Glutamatergic neuron (in vitro differentiated cells): Measurements from ENCODE around the gene LCNL1. TPM values are rescaled to one million over a fixed set of nuclear protein-coding genes. Genes with fewer than 3 reads are reported as not detected.

ENCODE experiments used
- DNase-seq: peaks from one replicate; pipeline ENCODE4 v3.0.0; 2022
- H3K27ac Mint-ChIP-seq: one replicate; pipeline ENCODE4 v1.8.0; 2020; ENCODE audit warnings: mild to moderate bottlenecking, mixed read lengths, inconsistent platforms; ENCODE audit not compliant: unreplicated experiment
- H3K27me3 Mint-ChIP-seq: one replicate; pipeline ENCODE4 v1.8.0; 2020; ENCODE audit warnings: mild to moderate bottlenecking, moderate library complexity, mixed read lengths, inconsistent platforms; ENCODE audit not compliant: unreplicated experiment
- H3K36me3 Mint-ChIP-seq: one replicate; pipeline ENCODE4 v1.8.0; 2020; ENCODE audit warnings: mild to moderate bottlenecking, mixed read lengths, inconsistent platforms; ENCODE audit not compliant: unreplicated experiment
- H3K4me1 Mint-ChIP-seq: one replicate; pipeline ENCODE4 v1.8.0; 2020; ENCODE audit warnings: mild to moderate bottlenecking, low read depth, mixed read lengths, inconsistent platforms; ENCODE audit not compliant: unreplicated experiment
- H3K4me3 Mint-ChIP-seq: one replicate; pipeline ENCODE4 v1.8.0; 2020; ENCODE audit warnings: mild to moderate bottlenecking, mixed read lengths, inconsistent platforms; ENCODE audit not compliant: unreplicated experiment
- H3K9me3 Mint-ChIP-seq: one replicate; pipeline ENCODE4 v1.8.0; 2020; ENCODE audit warnings: mild to moderate bottlenecking, moderate library complexity, mixed read lengths, inconsistent platforms; ENCODE audit not compliant: unreplicated experiment
- total RNA-seq: library from RNA; stranded (reverse); fragmentation: NEBNext Ultra II Directional; extraction: Animal tissue kit (Norgen Biotek cat#: 25700); gene quantifications from one replicate; pipeline ENCODE4 v1.2.1, GENCODE V29; 2021; ENCODE audit not compliant: unreplicated experiment
- TF ChIP-seq, protein P1 (sequence below): fragments of 200-600 bp; sonication (generic); IDR thresholded peaks from one replicate; pipeline ENCODE4 v1.5.0; 2021; ENCODE audit not compliant: partially characterized antibody, unreplicated experiment

The LCNL1 gene
- total RNA-seq, 1 donor from 2014 or later, result not detected

DNA sequence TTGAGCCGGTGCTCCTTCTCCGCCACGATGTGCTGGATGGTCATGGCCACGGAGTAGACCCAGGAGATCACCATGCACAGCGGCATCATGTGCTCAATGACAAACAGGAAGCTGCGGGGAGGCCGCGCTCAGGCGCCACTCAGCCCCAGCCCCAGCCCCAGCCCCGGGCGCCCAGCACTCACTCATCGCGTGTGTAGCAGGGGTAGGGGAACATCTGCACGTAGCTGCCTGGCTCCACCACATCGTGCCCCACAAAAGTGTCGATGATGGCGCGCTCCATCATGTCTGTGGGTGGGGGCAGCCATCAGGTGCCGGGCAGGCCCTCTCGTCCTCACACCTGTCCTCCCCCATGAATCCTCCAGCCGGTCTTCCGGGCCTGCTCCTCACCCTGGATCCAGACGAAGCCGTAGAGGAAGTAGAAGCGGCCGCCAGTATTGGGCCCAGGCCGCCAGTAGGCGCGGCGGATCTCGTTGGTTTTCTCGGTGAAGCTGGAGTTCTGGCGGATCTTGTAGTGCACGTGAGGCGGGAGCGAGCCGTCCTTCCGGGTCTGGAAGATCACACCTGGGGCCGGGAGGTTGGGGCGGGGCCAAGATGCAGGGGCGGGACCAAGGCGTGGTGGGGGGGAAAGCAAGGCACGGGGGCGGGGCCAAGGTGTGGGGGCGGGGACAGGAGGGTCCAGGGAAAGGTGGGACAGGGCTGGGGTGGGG lies 35.2 kb downstream of the LCNL1 start:
- Mint-ChIP-seq H3K36me3 (no peaks in the 10 kb centered on the region), H3K27me3 (peaks cover 4% of the 10 kb centered on the region), H3K4me3 (no peak overlapping the region), H3K27ac (no peak overlapping the region), H3K9me3 (peaks cover 2% of the 10 kb centered on the region), H3K4me1 (no peaks in the 10 kb centered on the region)
- TF ChIP-seq, protein P1, sequence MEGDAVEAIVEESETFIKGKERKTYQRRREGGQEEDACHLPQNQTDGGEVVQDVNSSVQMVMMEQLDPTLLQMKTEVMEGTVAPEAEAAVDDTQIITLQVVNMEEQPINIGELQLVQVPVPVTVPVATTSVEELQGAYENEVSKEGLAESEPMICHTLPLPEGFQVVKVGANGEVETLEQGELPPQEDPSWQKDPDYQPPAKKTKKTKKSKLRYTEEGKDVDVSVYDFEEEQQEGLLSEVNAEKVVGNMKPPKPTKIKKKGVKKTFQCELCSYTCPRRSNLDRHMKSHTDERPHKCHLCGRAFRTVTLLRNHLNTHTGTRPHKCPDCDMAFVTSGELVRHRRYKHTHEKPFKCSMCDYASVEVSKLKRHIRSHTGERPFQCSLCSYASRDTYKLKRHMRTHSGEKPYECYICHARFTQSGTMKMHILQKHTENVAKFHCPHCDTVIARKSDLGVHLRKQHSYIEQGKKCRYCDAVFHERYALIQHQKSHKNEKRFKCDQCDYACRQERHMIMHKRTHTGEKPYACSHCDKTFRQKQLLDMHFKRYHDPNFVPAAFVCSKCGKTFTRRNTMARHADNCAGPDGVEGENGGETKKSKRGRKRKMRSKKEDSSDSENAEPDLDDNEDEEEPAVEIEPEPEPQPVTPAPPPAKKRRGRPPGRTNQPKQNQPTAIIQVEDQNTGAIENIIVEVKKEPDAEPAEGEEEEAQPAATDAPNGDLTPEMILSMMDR, result no peak
- DNase-seq, result no peak

DNA sequence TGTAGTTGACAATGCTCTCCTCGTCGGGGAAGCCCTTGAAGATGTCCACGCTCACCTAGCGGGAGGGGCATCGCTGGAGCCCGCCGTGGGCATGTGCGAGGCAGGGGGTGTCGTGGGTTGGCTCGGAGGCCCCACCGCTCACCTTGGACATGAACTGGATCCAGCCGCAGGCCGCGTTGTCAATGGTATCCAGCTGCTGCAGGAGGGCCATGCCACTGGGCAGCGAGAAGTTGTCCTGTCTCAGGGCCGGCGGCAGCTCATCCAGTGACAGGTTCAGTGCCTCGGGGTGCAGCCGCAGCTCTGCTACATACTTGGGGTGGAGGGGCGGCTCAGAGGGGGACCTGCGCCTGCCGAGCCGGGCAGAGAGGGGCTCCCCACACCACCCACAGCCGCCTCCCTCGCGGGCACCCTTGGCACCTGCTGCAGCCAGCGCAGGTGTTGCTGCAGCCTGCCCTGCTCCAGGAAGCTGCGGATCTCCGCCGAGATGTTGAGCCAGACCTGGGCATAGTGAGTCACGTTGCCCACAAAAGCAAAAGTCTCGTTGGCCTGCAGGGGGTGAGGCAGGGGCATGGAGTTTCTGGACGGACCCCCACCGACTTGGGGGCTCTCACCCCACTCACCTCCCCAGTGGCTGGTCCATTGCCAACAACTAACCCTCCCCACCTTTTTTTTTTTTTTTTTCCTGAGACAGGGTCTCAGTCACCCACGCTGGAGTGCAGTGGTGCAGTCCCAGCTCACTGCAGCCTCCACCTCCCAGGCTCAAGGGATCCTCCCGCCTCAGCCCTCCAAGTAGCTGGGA lies 36.2 kb downstream of the LCNL1 start:
- H3K4me3 Mint-ChIP-seq, result no peak overlapping the region
- H3K27me3 Mint-ChIP-seq, result peaks cover 5% of the 10 kb centered on the region
- peaks cover 2% of the 10 kb centered on the region for H3K4me1 Mint-ChIP-seq
- no peaks in the 10 kb centered on the region for H3K36me3 Mint-ChIP-seq
- TF ChIP-seq, protein P1, result no peak
- no peak for DNase-seq
- no peak overlapping the region for H3K27ac Mint-ChIP-seq
- H3K9me3 Mint-ChIP-seq, result peaks cover 3% of the 10 kb centered on the region

DNA sequence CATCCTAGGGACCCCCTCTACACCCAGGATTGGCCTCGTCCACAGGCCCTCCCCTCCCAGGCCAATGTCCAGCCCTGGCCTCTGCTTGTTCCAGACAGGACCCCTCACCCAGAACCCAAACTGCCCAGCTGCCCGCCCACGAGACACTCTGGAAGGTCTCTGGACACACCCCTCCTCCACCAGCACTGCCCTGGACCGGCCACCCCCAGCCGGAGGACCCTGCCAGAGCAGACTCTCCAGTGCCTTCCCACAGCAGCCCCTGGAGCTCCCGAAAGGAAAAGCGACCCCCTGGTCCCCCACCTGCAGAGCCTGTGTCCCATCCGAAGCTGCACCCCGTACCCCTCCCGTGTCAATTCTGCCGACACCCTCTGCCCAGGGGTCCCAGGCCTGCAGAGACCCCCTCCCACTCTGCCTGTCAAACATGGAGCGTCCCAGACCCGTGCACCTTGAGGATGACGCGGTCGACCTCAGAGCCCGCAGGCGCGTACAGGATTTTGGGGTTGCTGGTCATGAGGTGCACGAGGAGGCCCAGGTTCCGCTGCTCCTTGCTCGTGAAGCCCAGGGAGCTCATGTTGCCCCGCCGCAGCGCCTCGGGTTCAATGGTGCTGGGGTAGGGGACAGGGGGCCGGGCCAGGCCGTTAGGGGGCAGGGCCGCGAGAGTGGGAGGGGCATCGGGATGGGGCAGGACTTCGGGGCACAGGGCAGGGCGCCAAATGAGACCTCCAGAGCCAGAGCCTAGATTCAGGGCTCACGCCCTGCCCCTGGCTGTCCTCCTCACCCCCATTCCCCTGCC lies 37.3 kb downstream of the LCNL1 start:
- H3K27me3 Mint-ChIP-seq, result peaks cover 5% of the 10 kb centered on the region
- no peak for DNase-seq
- no peaks in the 10 kb centered on the region for H3K36me3 Mint-ChIP-seq
- no peak overlapping the region for H3K27ac Mint-ChIP-seq
- peaks cover 3% of the 10 kb centered on the region for H3K9me3 Mint-ChIP-seq
- no peak overlapping the region for H3K4me3 Mint-ChIP-seq
- TF ChIP-seq, protein P1, result no peak
- peaks cover 2% of the 10 kb centered on the region for H3K4me1 Mint-ChIP-seq

DNA sequence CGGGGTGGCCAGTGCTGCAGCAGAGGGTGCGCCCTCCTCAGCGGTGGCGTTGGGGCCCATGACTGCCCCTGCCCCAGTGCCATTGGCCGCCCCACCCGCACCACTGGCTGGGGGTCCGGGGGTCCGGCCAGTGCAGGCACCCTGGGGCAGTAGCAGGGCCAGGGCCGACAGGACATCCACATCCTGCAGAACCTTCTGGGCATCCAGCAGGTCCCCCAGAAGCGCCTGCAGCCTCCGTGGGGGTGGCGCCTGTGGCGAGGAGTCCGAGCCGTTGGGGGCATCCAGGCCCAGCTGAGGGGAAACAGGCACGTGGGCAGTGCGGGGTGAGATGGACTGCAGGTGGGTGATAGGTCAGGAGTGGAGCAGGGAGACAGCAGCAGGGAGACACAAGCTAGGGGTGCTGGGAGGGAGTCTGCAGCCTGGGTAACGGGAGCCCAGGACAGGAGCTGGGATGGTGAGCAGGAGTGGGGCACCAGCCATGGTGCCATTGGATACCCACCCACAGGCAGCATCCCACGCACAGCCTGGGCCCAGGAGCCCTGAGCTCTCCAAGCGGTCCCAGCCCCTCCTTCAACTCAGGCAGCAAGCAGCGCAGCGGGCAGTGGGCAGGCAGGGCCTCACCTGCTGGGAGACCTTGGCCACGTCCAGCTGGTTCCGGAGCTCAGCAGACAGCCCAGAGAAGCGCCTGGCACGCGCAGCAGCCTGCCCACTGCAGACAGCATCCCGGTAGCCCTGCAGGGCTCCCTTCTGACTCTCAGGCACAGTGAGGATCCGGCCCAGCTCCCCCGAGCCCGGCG lies 38.2 kb downstream of the LCNL1 start:
- Mint-ChIP-seq H3K27ac (no peak overlapping the region), H3K4me1 (peaks cover 2% of the 10 kb centered on the region), H3K9me3 (peaks cover 1% of the 10 kb centered on the region), H3K36me3 (no peaks in the 10 kb centered on the region), H3K27me3 (peaks cover 5% of the 10 kb centered on the region), H3K4me3 (no peak overlapping the region)
- DNase-seq, result no peak
- TF ChIP-seq, protein P1, result no peak
